IPS-20b (cell line): Measurements from ENCODE around the gene MRPL11.
"Not testable (repeated sequence)": the region's sequence is repeated elsewhere in the genome, so short reads cannot be mapped to it uniquely, and the experiment has no call there.

ENCODE experiments used
- H3K27ac ChIP-seq: one replicate; pipeline ENCODE4 v1.5.1; 2013; ENCODE audit warnings: low read length
- H3K27me3 ChIP-seq: 2 replicates; pipeline ENCODE4 v1.6.1; 2013; ENCODE audit warnings: mild to moderate bottlenecking, low read length, inconsistent platforms; ENCODE audit not compliant: insufficient read depth
- H3K36me3 ChIP-seq: 2 replicates; pipeline ENCODE4 v1.6.1; 2013; ENCODE audit warnings: low read depth, mild to moderate bottlenecking, inconsistent platforms, low read length, moderate library complexity; ENCODE audit not compliant: insufficient read depth
- H3K4me1 ChIP-seq: 2 replicates; pipeline ENCODE4 v1.6.1; 2013; ENCODE audit warnings: mild to moderate bottlenecking, control low read depth, inconsistent platforms, low read length, moderate library complexity; ENCODE audit not compliant: insufficient read depth
- H3K4me3 ChIP-seq: 2 replicates; pipeline ENCODE4 v1.5.1; 2013; ENCODE audit warnings: mild to moderate bottlenecking, low read length, inconsistent platforms
- H3K9ac ChIP-seq: 2 replicates; pipeline ENCODE4 v1.6.1; 2013; ENCODE audit warnings: low read depth, mild to moderate bottlenecking, inconsistent platforms, low read length, moderate library complexity
- H3K9me3 ChIP-seq: 2 replicates; pipeline ENCODE4 v1.6.1; 2013; ENCODE audit warnings: mild to moderate bottlenecking, low read depth, low read length, inconsistent platforms; ENCODE audit not compliant: insufficient read depth

The MRPL11 gene

GRCh38 chr11:66465373-66466224 is 27.0 kb upstream of the MRPL11 start:
- Histone ChIP-seq H3K4me3 (peak overlapping the region; percentile 87), H3K36me3 (peaks cover 6% of the 10 kb centered on the region; the same call in 1 of the 2 replicates), H3K9ac (peak overlapping the region; percentile 81; the same call in 1 of the 2 replicates), H3K9me3 (no peaks in the 10 kb centered on the region; the same call in 1 of the 2 replicates), H3K27ac (peak overlapping the region; percentile 37), H3K4me1 (peaks cover 10% of the 10 kb centered on the region), H3K27me3 (no peaks in the 10 kb centered on the region; the same call in 1 of the 2 replicates)

GRCh38 chr11:66464916-66465315 is 26.3 kb upstream of the MRPL11 start:
- Histone ChIP-seq H3K4me1 (peaks cover 10% of the 10 kb centered on the region), H3K36me3 (peaks cover 6% of the 10 kb centered on the region; the same call in 1 of the 2 replicates), H3K27ac (no peak overlapping the region), H3K9ac (no peak overlapping the region), H3K9me3 (no peaks in the 10 kb centered on the region; the same call in 1 of the 2 replicates), H3K4me3 (no peak overlapping the region), H3K27me3 (no peaks in the 10 kb centered on the region; the same call in 1 of the 2 replicates)

GRCh38 chr11:66464116-66464515 is 25.5 kb upstream of the MRPL11 start:
- H3K27ac ChIP-seq, H3K36me3 ChIP-seq, H3K9ac ChIP-seq, H3K27me3 ChIP-seq, H3K4me3 ChIP-seq, H3K9me3 ChIP-seq: not testable (repeated sequence)
- peaks cover 10% of the 10 kb centered on the region for H3K4me1 ChIP-seq

GRCh38 chr11:66462911-66463310 is 24.3 kb upstream of the MRPL11 start:
- H3K4me1 ChIP-seq: peaks cover 10% of the 10 kb centered on the region
- H3K36me3 ChIP-seq: no peaks in the 10 kb centered on the region
- no peaks in the 10 kb centered on the region; the same call in 1 of the 2 replicates for H3K27me3 ChIP-seq

GRCh38 chr11:66462010-66462409 is 23.4 kb upstream of the MRPL11 start:
- Histone ChIP-seq H3K36me3 (no peaks in the 10 kb centered on the region), H3K9me3 (no peaks in the 10 kb centered on the region; the same call in 1 of the 2 replicates), H3K27me3 (no peaks in the 10 kb centered on the region), H3K4me1 (peaks cover 5% of the 10 kb centered on the region), H3K9ac (no peak overlapping the region), H3K4me3 (no peak overlapping the region), H3K27ac (no peak overlapping the region)

More at GRCh38 chr11:66462911-66463310, 24.3 kb upstream of the MRPL11 start:
- no peak overlapping the region for H3K4me3 ChIP-seq
- H3K9ac ChIP-seq: no peak overlapping the region
- H3K27ac ChIP-seq: no peak overlapping the region
- no peaks in the 10 kb centered on the region; the same call in 1 of the 2 replicates for H3K9me3 ChIP-seq

GRCh38 chr11:66459138-66459778 is 20.6 kb upstream of the MRPL11 start:
- no peak overlapping the region for H3K9ac ChIP-seq
- no peaks in the 10 kb centered on the region for H3K4me1 ChIP-seq
- H3K36me3 ChIP-seq: no peaks in the 10 kb centered on the region
- no peaks in the 10 kb centered on the region for H3K27me3 ChIP-seq
- no peak overlapping the region for H3K27ac ChIP-seq
- no peak overlapping the region for H3K4me3 ChIP-seq
- H3K9me3 ChIP-seq: no peaks in the 10 kb centered on the region; the same call in 1 of the 2 replicates

- no peak overlapping the region for H3K4me3 ChIP-seq
- H3K36me3 ChIP-seq: no peaks in the 10 kb centered on the region
- no peaks in the 10 kb centered on the region for H3K4me1 ChIP-seq
- H3K9ac ChIP-seq: no peak overlapping the region
- H3K27me3 ChIP-seq: no peaks in the 10 kb centered on the region
- no peaks in the 10 kb centered on the region; the same call in 1 of the 2 replicates for H3K9me3 ChIP-seq
- H3K27ac ChIP-seq: no peak overlapping the region
Observed at GRCh38 chr11:66457826-66458225, 19.2 kb upstream of the MRPL11 start.

- Histone ChIP-seq H3K27me3 (no peaks in the 10 kb centered on the region; the same call in 1 of the 2 replicates), H3K9ac (no peak overlapping the region), H3K9me3 (no peaks in the 10 kb centered on the region), H3K4me3 (no peak overlapping the region), H3K36me3 (no peaks in the 10 kb centered on the region), H3K27ac (no peak overlapping the region), H3K4me1 (no peaks in the 10 kb centered on the region)
Observed at GRCh38 chr11:66454828-66455227, 16.2 kb upstream of the MRPL11 start.

GRCh38 chr11:66454247-66454646 is 15.6 kb upstream of the MRPL11 start:
- Histone ChIP-seq H3K9me3 (no peaks in the 10 kb centered on the region), H3K4me3 (no peak overlapping the region), H3K27ac (no peak overlapping the region), H3K36me3 (no peaks in the 10 kb centered on the region), H3K4me1 (no peaks in the 10 kb centered on the region), H3K27me3 (no peaks in the 10 kb centered on the region; the same call in 1 of the 2 replicates), H3K9ac (no peak overlapping the region)

- H3K27me3 ChIP-seq: no peaks in the 10 kb centered on the region; the same call in 1 of the 2 replicates
- 0 out of 2 replicates have a peak, but pooled peaks cover 3% of the 10 kb centered on the region for H3K4me1 ChIP-seq
- no peak overlapping the region for H3K4me3 ChIP-seq
- H3K27ac ChIP-seq: no peak overlapping the region
- H3K9me3 ChIP-seq: no peaks in the 10 kb centered on the region
- no peaks in the 10 kb centered on the region for H3K36me3 ChIP-seq
- H3K9ac ChIP-seq: no peak overlapping the region
Observed at GRCh38 chr11:66451663-66452062, 13.0 kb upstream of the MRPL11 start.

- no peak overlapping the region for H3K27ac ChIP-seq
- no peak overlapping the region for H3K4me3 ChIP-seq
- H3K9ac ChIP-seq: no peak overlapping the region
- H3K9me3 ChIP-seq: no peaks in the 10 kb centered on the region
- no peaks in the 10 kb centered on the region for H3K36me3 ChIP-seq
- H3K4me1 ChIP-seq: peaks cover 7% of the 10 kb centered on the region; the same call in 1 of the 2 replicates
- no peaks in the 10 kb centered on the region; the same call in 1 of the 2 replicates for H3K27me3 ChIP-seq
Observed at GRCh38 chr11:66450560-66450959, 11.9 kb upstream of the MRPL11 start.
